NCI-H510A treated with DMSO at 0.1 percent for 48 hours (cell line): Measurements from ENCODE around the gene DSC1.
A peak's percentile ranks its signal among the peaks of the same experiment; 100 is the strongest.
"Not testable (repeated sequence)": the region's sequence is repeated elsewhere in the genome, so short reads cannot be mapped to it uniquely, and the experiment has no call there.

ENCODE experiments used
- DNase-seq: peaks from one replicate; lab custom pipeline; 2025; lab: John Stamatoyannopoulos, UW

Gene DSC1

DNA sequence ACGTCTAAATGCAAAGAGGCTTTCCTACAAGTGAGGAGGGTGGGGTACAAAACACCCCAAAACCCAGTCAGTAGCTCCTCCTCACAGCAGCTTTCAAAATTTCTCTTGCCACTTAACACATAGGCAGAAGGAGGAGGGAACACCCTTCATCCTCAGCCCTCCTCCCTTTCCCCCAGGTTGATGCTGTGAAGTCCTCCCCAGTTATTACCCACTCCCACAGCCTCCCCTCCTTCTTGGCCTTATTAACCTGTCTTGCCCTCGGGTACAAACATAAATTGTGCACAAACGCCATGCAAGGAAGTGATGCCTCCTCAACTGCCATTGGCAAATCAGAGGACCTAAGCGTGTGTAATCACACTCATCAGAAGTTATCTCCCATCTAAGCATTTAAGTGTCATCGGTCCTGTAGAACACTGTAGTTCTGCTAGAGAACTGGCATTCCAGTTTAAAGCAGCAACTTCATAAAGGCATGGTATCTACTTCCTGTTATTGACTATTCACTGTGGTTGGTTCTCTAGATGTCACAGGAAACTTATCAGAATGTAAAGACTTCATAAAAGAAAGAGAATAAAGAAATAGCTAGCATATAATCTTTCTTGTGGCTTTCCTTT is at the start of gene DSC1:
DSC1 (minus strand) TSS at position 32 of the 611 bp plus-strand sequence. CDS start 262 bp downstream, outside the sequence.
- no peak for DNase-seq

DNA sequence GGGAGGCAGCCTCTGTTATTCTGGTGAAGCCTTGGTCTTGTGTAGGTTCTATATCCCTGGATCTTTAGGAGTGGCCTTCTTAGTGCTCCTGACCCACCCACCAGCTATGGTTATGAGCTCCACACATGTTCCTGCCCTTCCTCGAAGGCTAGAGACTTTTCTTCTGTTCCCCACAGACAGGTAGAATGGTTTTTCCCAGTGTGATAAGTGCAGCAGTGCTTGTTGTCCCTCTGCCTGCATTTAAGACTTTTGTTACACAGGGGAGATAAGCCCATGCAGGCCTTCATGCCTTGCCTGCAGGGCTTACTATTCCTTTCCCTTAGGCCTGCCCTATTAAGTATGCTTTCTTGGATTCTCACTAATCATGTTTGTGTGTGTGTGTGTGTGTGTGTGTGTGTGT is 48.4 kb upstream of the DSC1 start:
- DNase-seq: no peak

DNA sequence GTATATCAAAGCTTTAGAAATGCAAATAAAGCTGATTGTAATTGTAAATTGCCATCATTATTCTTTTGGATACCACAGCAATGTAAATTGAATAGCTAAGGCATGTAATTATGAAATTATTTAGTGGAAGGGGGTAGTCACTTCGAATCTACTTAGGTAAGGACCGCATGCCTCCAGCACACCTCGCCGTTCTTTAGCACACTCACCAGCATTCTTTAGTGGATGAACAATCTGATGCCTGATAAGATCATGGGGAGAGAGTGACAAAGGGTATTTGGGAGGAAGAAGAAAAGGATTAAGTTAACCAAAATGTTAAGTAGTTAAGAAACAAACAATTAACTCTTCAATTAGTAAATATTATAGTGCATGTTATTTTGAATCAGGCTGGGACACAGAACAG is 46.4 kb upstream of the DSC1 start:
- DNase-seq: no peak

DNA sequence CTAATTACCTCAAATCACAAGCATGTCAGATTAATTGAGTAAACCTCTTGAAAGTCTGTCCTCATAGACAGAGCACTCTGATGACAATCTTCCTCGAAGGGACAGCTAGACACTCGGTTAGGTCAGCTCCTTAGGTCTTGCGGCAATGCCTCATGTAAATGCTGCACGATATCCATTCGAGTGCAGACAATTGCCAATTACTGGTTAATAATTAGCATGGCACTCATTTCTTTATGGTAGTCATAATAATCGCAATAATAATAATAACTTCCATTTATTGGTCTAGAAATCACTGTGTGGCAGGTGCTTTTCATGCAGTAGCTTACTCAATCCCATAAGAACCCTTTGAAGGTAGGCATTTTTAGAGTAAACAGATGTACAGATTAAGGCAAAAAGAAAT is 44.7 kb upstream of the DSC1 start:
- no peak for DNase-seq

DNA sequence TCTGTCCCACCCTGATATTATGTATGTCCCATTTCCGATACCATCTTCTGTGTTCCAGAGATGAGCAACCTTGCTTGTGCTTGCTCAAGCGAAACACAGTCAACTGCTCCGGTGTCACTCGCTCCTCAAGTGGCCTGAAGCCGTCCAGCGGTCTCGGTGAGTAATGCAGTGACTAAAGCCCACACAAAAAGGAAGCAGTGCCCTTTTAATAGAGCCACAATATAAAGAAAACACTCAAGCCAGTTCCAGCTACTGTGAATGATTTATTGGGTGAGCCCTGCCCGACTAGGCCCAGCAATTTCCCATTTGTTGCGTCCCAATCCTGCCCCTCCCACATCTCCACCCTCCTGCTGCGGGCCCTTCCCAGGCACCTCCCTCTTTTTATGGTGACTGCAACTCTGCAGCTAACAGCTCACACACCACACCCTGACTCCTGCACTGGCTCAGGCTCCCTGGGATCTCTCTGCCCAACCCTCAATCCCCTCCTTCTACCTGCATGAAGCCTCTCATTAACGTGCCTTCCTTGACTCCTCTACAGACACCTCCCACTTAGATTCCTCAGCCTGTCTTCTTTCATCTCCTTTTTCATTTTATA is 44.2 kb upstream of the DSC1 start:
- DNase-seq: peak; percentile 99

DNA sequence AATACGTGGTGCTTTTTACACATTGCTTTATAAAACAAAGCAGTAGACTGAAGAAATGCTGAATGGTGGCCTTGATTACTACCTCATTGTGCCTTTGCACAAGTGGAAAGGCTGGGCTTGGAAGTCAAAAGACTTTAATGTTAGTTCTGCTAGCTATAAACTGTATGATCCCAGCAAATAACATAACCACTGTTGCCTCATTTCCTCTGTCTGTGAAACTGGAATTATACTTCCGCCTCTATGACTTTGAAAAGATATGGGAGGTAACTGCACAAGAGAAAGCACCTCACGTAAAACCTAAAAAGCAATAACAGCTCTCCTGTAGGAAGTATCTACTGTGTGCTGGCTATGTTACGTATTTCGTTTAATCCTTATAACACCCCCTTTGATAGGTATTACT is 43.4 kb upstream of the DSC1 start:
- no peak for DNase-seq

DNA sequence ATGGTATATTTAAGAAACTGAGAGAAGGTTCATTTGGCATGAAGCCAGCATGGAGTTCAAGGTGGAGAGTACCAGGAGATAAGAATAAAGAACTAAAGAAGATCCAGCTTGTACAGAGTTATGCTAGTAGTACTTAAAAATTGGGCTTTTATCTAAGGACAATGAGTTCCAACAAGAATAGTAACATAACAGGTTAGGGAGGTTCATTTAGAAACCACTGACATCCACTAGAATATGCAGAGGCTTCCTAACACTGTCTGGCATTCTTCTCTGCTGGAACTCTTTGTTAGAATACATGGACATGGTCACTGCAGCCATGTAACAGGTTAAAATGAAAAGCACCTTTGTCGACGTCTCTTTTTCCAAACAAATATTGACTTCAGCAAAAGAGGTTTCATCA is 42.6 kb upstream of the DSC1 start:
- DNase-seq: no peak

GRCh38 chr18:31204833-31205232 is 42.2 kb upstream of the DSC1 start:
- DNase-seq: no peak

DNA sequence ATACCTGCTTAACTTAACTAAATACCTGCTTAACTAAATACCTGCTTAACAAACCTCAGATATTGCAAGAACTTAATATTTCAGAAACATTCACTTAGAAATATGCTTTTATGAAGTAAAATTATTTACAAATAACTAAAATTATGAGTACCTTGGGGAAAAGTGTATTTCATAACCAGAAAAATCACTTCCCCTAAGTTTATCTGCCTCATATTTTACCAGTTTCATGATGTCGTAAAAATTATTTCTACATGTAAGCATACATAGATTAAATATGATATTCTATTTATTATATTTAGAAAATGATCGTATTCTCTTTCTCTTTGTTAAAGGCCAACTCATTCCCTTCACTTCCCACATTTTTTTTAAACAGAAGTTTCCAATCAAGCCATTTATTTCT is 41.5 kb upstream of the DSC1 start:
- no peak for DNase-seq

DNA sequence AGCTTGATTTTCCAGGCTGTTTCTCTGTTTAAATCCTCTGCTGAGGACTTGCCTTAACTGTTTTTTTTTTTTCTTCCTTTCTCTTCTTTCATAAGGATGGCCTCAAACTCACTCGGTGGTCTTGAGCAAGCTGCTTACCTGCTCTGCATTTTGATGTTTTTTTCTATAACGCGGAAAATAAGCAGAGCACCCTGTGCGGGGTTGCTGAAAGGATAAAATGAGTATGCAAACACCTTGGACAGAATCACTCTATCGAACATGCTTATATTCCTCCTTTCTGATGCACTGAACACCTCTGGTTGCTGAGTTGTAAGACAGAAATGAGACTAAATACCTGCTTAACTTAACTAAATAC is 41.1 kb upstream of the DSC1 start:
- no peak for DNase-seq

- no peak for DNase-seq
Measured at GRCh38 chr18:31203096-31203793, 40.6 kb upstream of the DSC1 start.

DNA sequence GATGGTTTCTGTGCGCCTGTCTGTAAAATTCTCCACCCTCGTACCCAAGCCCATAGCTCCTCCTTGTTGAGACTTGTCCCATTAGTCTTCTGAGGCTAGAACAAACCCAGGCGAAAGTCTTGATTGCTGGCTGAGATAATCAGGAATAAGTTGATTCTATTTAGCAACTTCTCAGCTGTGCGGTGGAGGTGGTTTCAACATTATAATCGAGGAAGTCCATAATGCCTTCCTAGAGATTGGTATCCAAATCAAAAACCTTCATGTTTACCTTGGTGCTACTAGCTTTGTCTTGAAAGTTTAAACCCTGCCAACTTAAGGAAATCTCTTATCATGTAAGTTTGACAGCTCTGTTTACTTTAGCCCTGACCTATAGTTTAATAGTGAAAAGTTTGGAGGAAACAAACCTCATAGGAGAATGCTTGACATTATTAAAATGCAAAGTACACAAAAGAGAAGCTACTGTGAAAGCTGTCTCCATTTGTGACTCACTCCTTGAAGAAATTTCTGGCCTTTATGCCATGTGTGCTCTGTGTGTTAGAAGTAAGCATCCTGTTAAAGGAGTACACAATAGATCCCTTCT is 36.6 kb upstream of the DSC1 start:
- DNase-seq: no peak

DNA sequence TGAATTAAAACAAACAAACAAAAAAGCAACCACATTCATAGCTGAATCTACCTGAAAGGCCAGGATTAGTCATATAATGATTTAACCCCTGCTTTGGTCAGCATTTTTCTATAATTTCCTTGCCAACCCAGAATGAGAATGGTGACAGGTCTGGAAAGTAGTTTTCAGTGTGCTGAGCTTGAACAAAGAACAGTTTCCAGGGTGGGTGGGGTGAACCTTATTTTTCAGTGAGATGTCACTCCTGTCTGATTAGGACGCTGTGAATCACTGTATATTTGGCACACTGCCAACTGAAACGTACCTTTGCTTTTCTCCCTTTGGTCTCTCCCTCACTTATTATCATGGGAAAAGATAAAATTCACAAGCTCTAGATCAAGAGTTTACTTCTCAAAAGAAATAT is 35.0 kb upstream of the DSC1 start:
- DNase-seq: peak; percentile 51

DNA sequence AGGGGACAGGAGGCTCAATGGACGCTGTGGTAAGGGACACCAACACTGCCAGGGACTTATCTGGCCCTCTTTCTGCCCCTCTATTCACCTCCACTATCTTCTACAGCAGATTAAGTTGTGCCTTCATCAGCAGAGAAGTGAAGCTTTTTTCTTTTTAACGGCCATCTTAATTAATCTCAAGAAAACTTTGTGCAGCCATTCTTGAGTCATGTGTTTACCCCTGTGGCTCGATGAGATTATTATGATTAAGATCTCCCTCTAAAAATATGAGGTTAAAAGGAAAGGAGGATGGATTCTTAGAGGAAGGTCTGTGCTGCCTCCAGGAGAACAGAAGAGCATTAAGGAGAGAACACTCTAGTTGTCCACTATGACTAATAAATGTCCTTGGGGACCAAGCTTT is 32.4 kb upstream of the DSC1 start:
- DNase-seq: no peak

GRCh38 chr18:31192086-31192776 is 29.6 kb upstream of the DSC1 start:
- no peak for DNase-seq

DNA sequence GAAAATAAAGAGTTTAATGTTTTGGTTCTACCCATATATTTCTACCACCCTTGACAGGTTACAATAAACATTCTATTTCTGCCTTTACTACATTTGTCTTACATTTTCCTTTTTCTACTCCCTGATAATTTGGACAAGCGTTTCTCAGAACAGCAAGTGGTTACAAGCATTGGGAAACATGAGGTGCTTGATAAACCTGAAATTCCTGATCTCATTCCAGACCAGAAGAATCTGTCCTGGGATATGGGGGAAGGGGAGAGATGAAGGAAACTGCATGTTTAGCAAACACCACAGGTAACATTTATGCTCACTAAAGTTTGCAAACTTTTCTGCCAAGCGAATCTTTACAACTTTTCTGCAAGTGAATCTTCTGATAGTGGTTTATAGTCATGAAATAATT is 28.3 kb upstream of the DSC1 start:
- no peak for DNase-seq

- DNase-seq: no peak
Measured at GRCh38 chr18:31189757-31190156, 27.1 kb upstream of the DSC1 start.

DNA sequence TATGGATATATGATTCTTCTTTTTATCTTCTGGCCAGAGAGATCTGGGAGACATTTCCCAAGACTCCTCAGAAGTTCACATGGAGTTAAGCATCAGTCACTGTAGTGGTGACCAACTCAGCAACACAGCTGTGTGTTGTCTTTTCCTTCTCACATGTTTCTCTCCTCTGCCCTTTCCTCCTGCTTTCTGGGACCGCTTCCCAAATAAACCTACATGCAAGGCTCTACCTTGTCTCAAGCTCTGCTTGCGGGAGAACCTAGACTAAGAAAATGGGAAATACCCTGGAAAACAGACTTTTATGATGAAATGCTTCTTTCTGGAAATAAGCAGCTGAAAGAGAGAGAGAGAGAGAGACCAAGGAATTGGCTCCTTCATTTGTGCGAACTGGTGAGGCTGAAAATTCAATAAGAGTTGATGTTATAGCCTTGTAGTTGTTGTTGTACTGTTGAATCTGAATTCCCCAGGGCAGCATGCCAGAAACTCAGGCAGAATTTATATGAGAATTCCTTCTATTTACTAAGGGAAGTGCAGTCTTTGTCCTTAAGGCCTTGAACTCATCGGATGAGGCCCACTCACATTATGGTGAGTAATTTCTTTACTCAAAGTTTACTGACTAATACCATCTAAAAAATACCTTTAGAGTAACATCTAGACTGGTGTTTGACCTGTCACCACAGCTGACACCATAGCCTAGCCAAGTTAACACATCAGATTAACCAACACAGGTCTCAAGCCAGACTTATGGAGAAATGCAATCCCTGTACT is 22.7 kb upstream of the DSC1 start:
- DNase-seq: no peak

DNA sequence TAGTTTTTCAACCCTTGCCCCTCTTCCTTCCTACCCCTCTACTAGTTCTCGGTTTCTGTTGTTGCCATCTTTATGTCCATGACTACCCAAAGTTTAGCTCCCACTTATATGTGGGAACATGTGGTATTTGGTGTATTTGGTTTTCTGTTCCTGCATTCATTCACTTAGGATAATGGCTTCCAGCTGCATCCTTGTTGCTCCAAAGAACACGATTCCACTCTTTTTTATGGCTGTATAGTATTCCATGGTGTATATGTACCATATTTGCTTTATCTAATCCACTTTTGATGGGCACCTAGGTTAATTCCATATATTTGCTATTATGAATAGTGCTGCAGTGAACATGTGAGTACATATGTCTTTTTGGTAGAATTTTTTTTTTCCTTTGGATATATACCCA is 20.6 kb upstream of the DSC1 start:
- DNase-seq: no peak

DNA sequence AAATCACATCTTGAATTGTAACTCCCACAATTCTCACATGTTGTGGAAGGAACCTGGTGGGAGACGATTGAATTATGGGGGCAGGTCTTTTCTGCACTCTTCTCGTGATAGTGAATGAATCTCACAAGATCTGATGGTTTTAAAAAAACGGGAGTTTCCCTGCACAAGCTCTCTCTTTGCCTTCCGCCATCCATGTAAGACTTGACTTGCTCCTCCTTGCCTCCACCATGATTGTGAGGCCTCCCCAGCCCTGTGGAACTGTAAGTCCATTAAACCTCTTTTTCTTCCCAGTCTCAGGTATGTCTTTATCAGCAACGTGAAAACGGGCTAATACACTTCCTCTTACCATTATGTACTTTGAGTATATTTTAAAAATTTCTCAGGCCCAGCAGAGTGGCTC is 14.7 kb upstream of the DSC1 start:
- not testable (repeated sequence) for DNase-seq

DNA sequence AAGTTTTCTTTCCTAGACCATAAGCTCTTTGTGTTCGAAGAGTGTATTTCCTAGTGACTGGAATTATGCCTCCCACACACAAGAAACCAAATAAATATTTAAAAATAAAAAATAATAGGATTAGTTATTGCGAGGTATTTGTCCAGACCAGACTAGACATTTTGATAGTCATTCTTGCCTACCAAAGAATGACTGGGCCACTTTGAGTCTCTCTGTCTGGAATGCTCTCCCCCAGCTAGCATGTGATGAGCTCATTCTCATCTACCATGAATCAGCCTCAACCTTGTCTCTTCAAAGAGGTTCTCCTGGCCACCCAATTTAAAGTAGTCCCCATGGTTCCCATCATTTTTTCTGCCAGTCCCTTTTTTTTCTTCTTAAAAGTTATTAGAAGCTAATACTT is 13.9 kb upstream of the DSC1 start:
- no peak for DNase-seq
